GM18498 (cell line): Measurements from ENCODE around the gene INHBB.
"Not testable (repeated sequence)": the region's sequence is repeated elsewhere in the genome, so short reads cannot be mapped to it uniquely, and the experiment has no call there.

Experiments used
- ATAC-seq: cut with Tn5 transposase; IDR thresholded peaks from one replicate; pipeline ENCODE4 v1.9.1; 2021; ENCODE audit warnings: mild to moderate bottlenecking, moderate library complexity; ENCODE audit not compliant: unreplicated experiment

INHBB gene

DNA sequence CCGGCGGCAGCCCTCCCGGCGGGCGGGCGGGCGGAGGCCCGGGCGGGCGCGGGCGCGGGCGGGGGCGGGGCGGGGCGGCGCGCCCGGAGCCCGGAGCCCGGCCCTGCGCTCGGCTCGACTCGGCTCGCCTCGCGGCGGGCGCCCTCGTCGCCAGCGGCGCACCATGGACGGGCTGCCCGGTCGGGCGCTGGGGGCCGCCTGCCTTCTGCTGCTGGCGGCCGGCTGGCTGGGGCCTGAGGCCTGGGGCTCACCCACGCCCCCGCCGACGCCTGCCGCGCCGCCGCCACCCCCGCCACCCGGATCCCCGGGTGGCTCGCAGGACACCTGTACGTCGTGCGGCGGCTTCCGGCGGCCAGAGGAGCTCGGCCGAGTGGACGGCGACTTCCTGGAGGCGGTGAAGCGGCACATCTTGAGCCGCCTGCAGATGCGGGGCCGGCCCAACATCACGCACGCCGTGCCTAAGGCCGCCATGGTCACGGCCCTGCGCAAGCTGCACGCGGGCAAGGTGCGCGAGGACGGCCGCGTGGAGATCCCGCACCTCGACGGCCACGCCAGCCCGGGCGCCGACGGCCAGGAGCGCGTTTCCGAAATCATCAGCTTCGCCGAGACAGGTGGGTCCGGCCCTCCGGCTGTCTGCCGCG, at the start of gene INHBB:
Gene INHBB (plus strand): TSS at position 111 of the 641 bp plus-strand sequence. CDS start 53 bp downstream, at position 164.
- no peak for ATAC-seq

DNA sequence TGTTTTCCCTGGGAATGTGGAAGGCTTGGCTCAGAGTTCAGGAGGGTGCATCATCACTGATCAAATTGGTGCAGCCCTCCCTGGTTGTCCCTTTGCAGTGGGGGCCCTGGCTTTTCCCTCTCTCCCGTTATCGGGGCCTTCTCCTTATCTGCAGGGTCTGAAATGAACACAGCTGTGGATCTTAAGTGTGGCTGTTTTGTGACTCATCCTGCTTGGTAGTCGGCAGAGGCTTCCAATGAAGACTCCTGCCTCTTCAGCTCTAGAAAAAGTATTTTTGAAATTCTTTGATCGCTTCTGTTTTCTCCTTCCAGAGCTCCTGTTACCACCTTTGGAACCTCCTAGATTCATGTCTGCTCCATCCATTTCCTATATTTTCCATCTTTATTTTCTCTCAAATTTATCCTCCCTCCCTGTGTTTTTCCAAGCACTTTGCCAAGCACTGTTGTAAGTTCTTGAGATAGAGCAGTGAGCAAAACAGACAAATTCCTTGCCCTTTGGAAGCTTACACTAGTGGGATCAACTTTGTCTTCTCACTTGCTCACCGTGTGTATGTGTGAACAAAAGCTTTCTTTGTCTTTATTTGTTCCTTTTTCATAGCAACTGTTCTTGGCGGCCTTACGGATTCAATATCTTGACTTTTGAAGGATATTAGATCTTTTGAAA, 47.6 kb upstream of the INHBB start:
- no peak for ATAC-seq

GRCh38 chr2:120299004-120299403, 46.9 kb upstream of the INHBB start:
- no peak for ATAC-seq

GRCh38 chr2:120299561-120299960, 46.4 kb upstream of the INHBB start:
- ATAC-seq: no peak

- no peak for ATAC-seq
Measured at GRCh38 chr2:120300385-120300784, 45.6 kb upstream of the INHBB start.

DNA sequence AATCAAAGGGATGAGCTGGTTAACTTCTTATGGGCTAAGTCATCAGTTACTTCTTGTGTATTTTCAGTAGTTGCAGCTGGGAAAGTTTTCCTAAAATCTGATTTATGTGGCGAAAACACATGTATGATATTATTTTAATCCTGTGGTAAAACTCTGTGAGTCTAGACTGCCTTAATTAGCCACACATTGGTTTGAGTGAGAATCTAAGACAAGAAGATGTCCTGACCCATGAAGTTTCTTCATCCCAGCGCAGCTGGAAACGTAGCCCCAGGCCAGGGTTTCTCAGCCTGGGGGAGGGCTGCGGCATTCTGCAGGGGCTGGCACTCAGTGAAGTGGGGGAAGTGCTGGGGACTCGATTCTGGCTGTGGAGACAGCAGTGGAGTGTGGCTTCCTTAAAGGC, 44.7 kb upstream of the INHBB start:
- ATAC-seq: no peak

GRCh38 chr2:120302301-120302700, 43.6 kb upstream of the INHBB start:
- no peak for ATAC-seq

- ATAC-seq: no peak
Measured at GRCh38 chr2:120303177-120303576, 42.8 kb upstream of the INHBB start.

DNA sequence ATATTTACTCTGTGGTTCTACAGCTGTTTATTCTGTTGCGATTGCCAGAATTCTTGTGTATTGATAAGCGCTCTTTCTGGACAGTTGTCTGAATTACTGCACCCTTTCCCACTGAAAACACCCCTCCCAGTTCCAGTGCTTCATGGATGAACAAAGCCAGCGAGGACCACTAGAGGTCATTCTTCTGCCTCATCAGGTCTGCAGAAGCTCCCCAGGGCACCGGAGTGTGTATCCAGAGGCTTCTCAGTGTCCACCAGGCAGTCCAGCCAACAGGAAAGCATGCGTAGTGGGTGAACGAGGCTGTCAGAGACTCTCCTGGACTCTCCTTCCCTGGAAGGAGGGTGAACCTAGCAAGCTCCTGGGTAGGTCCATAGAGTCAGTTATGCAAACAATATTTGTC, 40.6 kb upstream of the INHBB start:
- ATAC-seq: no peak

DNA sequence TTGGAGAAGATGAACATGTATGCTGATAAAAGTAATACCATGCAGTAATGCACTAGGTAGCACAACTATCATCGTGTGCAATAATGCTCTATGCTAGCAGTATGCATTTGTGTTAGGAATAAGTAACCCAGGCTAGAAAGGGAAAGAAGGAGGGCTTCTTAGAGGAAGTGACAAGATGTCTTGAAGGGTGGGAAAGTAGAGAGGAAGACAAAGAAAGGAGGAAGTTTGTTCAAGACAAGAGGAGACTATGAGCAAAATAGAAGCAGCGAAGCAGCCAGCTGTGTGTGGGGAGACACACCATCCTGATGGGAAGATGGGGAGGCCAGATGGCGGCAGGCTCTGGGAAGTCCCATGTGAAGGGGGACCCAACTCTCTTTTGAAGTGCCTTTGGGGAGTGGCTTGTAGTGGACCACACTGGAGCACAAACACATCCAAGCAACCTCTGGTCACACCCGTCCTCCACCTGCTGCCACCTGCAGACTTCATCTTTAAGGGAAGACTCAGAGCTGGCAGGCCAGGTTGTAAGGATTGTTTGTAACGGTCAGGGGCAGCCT, 39.9 kb upstream of the INHBB start:
- ATAC-seq: no peak

GRCh38 chr2:120307482-120307881, 38.5 kb upstream of the INHBB start:
- ATAC-seq: no peak

DNA sequence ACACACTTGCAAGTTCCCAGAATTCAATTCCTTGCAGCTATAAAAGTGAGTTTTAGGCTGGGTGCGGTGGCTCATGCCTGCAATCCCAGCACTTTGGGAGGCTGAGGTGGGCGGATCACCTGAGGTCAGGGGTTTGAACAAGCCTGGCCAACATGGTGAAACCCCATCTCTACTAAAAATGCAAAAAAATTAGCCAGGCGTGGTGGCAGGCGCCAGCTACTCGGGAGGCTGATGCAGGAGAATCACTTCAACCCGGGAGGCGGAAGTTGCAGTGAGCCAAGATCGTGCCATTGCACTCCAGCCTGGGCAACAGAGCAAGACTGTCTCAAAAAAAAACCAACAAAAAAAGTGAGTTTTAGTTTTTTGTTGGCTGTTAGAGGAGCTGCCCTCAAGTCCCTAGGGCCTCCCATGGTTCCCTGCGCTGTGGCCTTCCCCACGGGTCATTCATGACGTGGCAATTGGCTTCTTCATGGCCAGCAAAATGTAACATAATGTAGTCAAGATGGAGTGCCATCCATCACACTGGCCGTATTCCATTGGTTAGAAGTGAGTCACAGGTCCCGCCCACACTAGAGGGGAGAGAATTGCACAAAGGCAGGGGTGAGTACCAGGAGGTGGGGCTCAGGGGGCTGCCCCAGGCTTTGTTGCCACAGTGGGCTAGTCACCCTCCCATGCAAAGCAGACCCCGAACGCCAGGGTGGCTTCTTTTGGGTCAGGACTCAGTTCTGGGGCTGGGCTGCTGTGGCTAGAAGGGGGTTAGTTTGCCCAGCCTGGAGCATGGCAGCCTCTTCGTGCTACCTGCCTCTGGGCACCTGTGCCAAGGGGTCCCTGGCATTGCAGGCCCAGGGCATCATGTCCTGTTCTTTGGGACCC, 37.7 kb upstream of the INHBB start:
- no peak for ATAC-seq

- no peak for ATAC-seq
Measured at GRCh38 chr2:120310136-120310535, 35.8 kb upstream of the INHBB start.

GRCh38 chr2:120310841-120311240, 35.1 kb upstream of the INHBB start:
- not testable (repeated sequence) for ATAC-seq

DNA sequence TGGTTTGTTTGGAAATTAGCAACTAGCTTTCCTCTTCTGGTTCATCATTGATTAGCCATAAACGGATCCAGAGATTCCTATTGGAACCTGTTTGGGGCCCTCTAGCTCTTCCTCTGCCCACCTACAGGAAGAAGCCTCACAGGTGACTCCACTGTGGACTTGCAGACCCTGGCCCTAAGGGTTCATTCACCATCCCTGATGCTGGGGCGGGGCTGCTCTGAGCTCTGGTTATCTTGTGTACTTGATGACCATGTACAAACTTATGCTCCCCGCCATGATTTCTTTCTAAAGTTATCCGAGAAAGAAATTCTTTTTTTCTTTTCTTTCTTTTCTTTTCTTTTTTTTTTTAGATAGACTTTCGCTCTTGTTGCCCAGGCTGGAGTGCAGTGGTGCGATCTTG, 33.9 kb upstream of the INHBB start:
- ATAC-seq: no peak

- ATAC-seq: peak; percentile 80
Measured at GRCh38 chr2:120312860-120313694, 32.9 kb upstream of the INHBB start.

DNA sequence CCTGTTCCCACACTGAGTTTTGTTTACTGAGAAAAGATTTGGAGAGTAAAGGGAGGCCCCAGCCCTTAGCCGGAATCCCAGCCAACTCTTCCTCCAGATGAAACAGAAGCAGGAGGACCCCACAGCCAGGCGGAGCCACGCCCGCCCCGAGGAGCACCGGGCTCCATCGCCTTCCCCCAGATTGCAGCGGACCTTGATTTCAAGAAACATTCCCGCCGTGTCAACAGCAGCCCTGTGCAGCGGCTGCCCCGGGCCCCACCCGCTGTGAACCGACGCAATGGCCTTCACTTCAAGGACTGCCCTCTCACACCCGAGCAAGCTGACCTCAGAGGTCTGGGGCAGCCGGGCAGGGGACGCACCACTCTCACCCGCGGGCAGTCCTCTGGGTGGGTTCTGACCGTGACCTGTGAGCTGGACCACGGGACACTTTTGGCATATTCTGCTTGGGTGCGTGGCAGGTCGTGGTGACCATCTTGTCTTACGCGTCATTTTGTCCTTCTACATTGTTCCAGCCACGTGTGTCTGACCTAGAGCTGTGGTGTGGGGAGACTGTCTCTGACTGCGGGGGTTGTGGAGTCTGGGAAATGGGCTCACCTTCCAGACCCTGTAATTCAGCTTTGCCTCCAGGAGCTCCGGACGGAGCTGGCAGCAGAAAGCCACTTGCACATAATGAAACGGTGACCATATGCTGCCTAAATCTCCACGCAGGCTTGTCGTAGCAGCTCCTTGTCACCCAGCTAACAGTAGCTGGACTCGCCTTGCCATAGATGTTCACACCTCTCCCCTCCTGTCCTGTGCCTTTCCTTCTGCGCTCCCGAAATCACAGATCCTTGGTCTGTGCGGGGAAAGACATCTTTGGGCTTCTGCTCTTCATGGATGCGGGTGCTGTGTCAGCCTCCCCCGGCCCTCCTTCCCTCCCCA, 32.0 kb upstream of the INHBB start:
- no peak for ATAC-seq

DNA sequence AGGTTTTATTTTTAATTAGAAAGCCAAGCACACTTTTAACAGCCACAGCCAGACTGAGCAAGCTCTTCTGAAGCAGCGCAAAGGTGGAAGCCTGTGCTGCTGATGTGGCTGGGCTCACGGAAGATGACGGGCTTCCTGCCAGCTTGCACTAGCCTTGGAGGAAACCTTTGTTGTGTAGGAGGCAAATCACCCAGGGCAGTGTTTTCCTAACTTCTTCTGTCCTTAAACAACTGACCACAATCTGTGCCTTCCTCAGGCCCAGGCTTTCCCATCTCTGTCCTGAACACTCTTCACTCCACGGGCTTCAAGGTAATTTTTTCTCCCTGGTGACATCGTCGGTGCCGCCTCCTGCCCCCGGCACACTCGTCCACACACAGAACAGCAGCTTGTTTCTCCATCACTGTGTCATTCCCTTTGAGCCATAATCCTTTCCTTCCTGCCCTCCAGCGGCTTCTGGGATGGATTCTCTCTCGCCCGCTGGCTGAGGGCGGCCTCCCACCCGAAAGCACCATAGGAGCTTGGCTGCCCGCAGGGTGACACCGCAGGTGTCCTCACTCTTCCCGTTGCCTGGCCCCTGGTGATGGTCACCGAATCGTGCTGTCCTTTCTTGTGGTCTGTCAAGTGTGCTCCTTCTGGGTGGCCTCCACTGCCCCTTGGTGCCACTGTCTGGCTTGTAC, 31.1 kb upstream of the INHBB start:
- no peak for ATAC-seq
